ENCODE measurements around the gene SRSF11.

SRSF11 gene

GRCh38 chr1:70299472-70299871, 78.3 kb downstream of the SRSF11 start:
- DNase-seq (ENCODE audit: low read depth): no peak
- TF ChIP-seq CTCF (IDR thresholded peaks at IDR 0.05; ENCODE audit: low read depth, low read length) (no peak), POLR2A (IDR thresholded peaks at IDR 0.05; ENCODE audit: extremely low read depth, insufficient read length) (no peak), MYC (IDR thresholded peaks at IDR 0.05; ENCODE audit: low read depth, low read length) (no peak), MAX (IDR thresholded peaks at IDR 0.05; ENCODE audit: low read depth, low read length) (no peak)
- H3K4me3 ChIP-seq (ENCODE audit: low read depth, low read length): no peak overlapping the region

Measured in NB4 (cell line).